Endodermal cell (in vitro differentiated cells): ENCODE measurements around the gene NCS1. TPM values are rescaled to one million over a fixed set of nuclear protein-coding genes. Genes with fewer than 3 reads are reported as not detected.
A peak's percentile ranks its signal among the peaks of the same experiment; 100 is the strongest.

Experiments
- DNase-seq: peaks from one replicate; pipeline ENCODE4 v3.0.0-alpha.2; 2017
- H3K27ac ChIP-seq: 2 replicates; pipeline ENCODE4 v1.5.1; 2013; ENCODE audit warnings: mild to moderate bottlenecking, low read depth, low read length, moderate library complexity
- H3K27me3 ChIP-seq: 2 replicates; pipeline ENCODE4 v1.6.1; 2013; ENCODE audit warnings: mild to moderate bottlenecking, low read length, moderate library complexity; ENCODE audit not compliant: insufficient read depth, control insufficient read depth, poor library complexity, severe bottlenecking
- H3K36me3 ChIP-seq: 2 replicates; pipeline ENCODE4 v1.7.0; 2013; ENCODE audit warnings: mild to moderate bottlenecking, low read length, moderate library complexity; ENCODE audit not compliant: control insufficient read depth, insufficient read depth
- H3K4me1 ChIP-seq: one replicate; pipeline ENCODE4 v1.7.0; 2013; ENCODE audit warnings: low read length; ENCODE audit not compliant: control insufficient read depth, insufficient read depth
- H3K4me3 ChIP-seq: 2 replicates; pipeline ENCODE4 v1.5.1; 2013; ENCODE audit warnings: mild to moderate bottlenecking, low read length, moderate library complexity
- H3K9ac ChIP-seq: 2 replicates; pipeline ENCODE4 v1.6.1; 2013; ENCODE audit warnings: mild to moderate bottlenecking, low read length, moderate library complexity; ENCODE audit not compliant: poor library complexity, severe bottlenecking; ENCODE audit errors: extremely low read depth
- H3K9me3 ChIP-seq: 2 replicates; pipeline ENCODE4 v1.6.1; 2013; ENCODE audit warnings: mild to moderate bottlenecking, low read length, moderate library complexity; ENCODE audit not compliant: control insufficient read depth
- H3K27ac Mint-ChIP-seq: 2 replicates; pipeline ENCODE4 v1.8.0; 2020; ENCODE audit warnings: mixed read lengths
- H3K27me3 Mint-ChIP-seq: 2 replicates; pipeline ENCODE4 v1.8.0; 2021; ENCODE audit warnings: mild to moderate bottlenecking, mixed read lengths; ENCODE audit not compliant: insufficient read depth
- H3K36me3 Mint-ChIP-seq: 2 replicates; pipeline ENCODE4 v1.8.0; 2020; ENCODE audit warnings: low read depth, mixed read lengths
- H3K4me1 Mint-ChIP-seq: 2 replicates; pipeline ENCODE4 v1.8.0; 2020; ENCODE audit warnings: mixed read lengths
- H3K4me3 Mint-ChIP-seq: 2 replicates; pipeline ENCODE4 v1.8.0; 2020; ENCODE audit warnings: mild to moderate bottlenecking, moderate library complexity, mixed read lengths
- H3K9me3 Mint-ChIP-seq: 2 replicates; pipeline ENCODE4 v1.8.0; 2020; ENCODE audit warnings: mild to moderate bottlenecking, mixed read lengths
- CTCF ChIP-seq: fragments of 200-600 bp; sonication (generic); conservative IDR thresholded peaks from 2 replicates; pipeline ENCODE4 v1.5.0; 2021; ENCODE audit warnings: antibody characterized with exemption, mild to moderate bottlenecking
- WGBS, 2 experiments: methylation state at CpG; one replicate each; pipeline versions ENCODE4 v1.1.5 to v1.1.7; 2013; ENCODE audit warnings: missing lambda C conversion rate in 2 of 2, mixed read lengths in 1 of 2; ENCODE audit not compliant: insufficient coverage in 1 of 2, insufficient read length in 1 of 2; 5-methylcytosine and 5-hydroxymethylcytosine counted together
- total RNA-seq, 2 donors: library from RNA; stranded (reverse); fragmentation: NEBNext Ultra II Directional in 1 of 2; extraction: Animal tissue kit (Norgen Biotek cat#: 25700) in 1 of 2; gene quantifications; 2 replicates in 1 of 2; 3 replicates in 1 of 2; pipeline ENCODE4 v1.2.1, GENCODE V29; 2021

NCS1 gene
- total RNA-seq, 2 donors from 2014 or later, result 40.6 to 47.7 TPM

GRCh38 chr9:130263601-130264413, 91.6 kb downstream of the NCS1 start:
- Histone ChIP-seq H3K4me1 (no peaks in the 10 kb centered on the region), H3K4me3 (no peak overlapping the region), H3K27ac (no peak overlapping the region), H3K27me3 (peaks cover 39% of the 10 kb centered on the region), H3K9me3 (no peaks in the 10 kb centered on the region), H3K36me3 (no peaks in the 10 kb centered on the region), H3K9ac (no peak overlapping the region)
- H3K27me3 Mint-ChIP-seq, result peaks cover 47% of the 10 kb centered on the region
- peaks cover 10% of the 10 kb centered on the region for H3K4me1 Mint-ChIP-seq
- peaks cover 9% of the 10 kb centered on the region for H3K9me3 Mint-ChIP-seq
- peak overlapping the region; percentile 56 for H3K4me3 Mint-ChIP-seq
- 75 to 79% methylated on average over 7 to 10 of the region's 10 CpGs for WGBS, 2 experiments
- no peak overlapping the region for H3K27ac Mint-ChIP-seq
- DNase-seq, result peak; percentile 73
- TF ChIP-seq CTCF, result peak; percentile 13
- H3K36me3 Mint-ChIP-seq, result no peaks in the 10 kb centered on the region

GRCh38 chr9:130264414-130265350, 92.5 kb downstream of the NCS1 start:
- Histone ChIP-seq H3K27me3 (peaks cover 39% of the 10 kb centered on the region), H3K27ac (no peak overlapping the region), H3K4me1 (no peaks in the 10 kb centered on the region), H3K4me3 (no peak overlapping the region), H3K36me3 (no peaks in the 10 kb centered on the region), H3K9ac (no peak overlapping the region), H3K9me3 (no peaks in the 10 kb centered on the region)
- peak; percentile 55 for DNase-seq
- H3K27ac Mint-ChIP-seq, result no peak overlapping the region
- no peaks in the 10 kb centered on the region for H3K36me3 Mint-ChIP-seq
- 76 to 82% methylated on average over 6 to 18 of the region's 18 CpGs for WGBS, 2 experiments
- no peaks in the 10 kb centered on the region for H3K9me3 Mint-ChIP-seq
- TF ChIP-seq CTCF, result no peak
- H3K27me3 Mint-ChIP-seq, result peaks cover 47% of the 10 kb centered on the region
- H3K4me1 Mint-ChIP-seq, result peaks cover 12% of the 10 kb centered on the region
- peak overlapping the region; percentile 56 for H3K4me3 Mint-ChIP-seq

- Histone ChIP-seq H3K27ac (no peak within 1 kb of the TSS), H3K4me3 (peak within 1 kb of the TSS; percentile 45), H3K36me3 (no peaks in the 10 kb centered on the region), H3K4me1 (no peaks in the 10 kb centered on the region), H3K9ac (no peak within 1 kb of the TSS), H3K27me3 (peaks cover 39% of the 10 kb centered on the region), H3K9me3 (no peaks in the 10 kb centered on the region)
- H3K27me3 Mint-ChIP-seq, result peaks cover 44% of the 10 kb centered on the region
- no peaks in the 10 kb centered on the region for H3K9me3 Mint-ChIP-seq
- peak; percentile 86 for DNase-seq
- peaks cover 12% of the 10 kb centered on the region for H3K4me1 Mint-ChIP-seq
- 1 to 3% methylated on average over 32 to 89 of the region's 89 CpGs for WGBS, 2 experiments
- peak within 1 kb of the TSS; percentile 56 for H3K4me3 Mint-ChIP-seq
- no peak within 1 kb of the TSS for H3K27ac Mint-ChIP-seq
- no peak for TF ChIP-seq CTCF
- no peaks in the 10 kb centered on the region for H3K36me3 Mint-ChIP-seq
These were observed 93.4 kb downstream of the NCS1 start, which contains the start of gene HMCN2 for GRCh38 chr9:130265431-130266235. Gene HMCN2 (plus strand): TSS chr9:130265760. CDS start chr9:130265879, 119 bp downstream.
